GM21723 (cell line): ENCODE data around the gene NANOS3.

ENCODE experiments used
- ATAC-seq: cut with Tn5 transposase; IDR thresholded peaks from one replicate; pipeline ENCODE4 v1.9.1; 2021; ENCODE audit warnings: mild to moderate bottlenecking, moderate library complexity; ENCODE audit not compliant: unreplicated experiment

Gene NANOS3

GRCh38 chr19:13876834-13877233 lies at the start of gene NANOS3:
Gene NANOS3, plus strand, starts transcription at chr19:13877134. Its CDS starts 115 bp downstream, at chr19:13877249.
- no peak for ATAC-seq

GRCh38 chr19:13827656-13828055 lies 49.3 kb upstream of the NANOS3 start:
- ATAC-seq = no peak

- no peak for ATAC-seq
Measured at GRCh38 chr19:13830114-13830740, 46.7 kb upstream of the NANOS3 start.

GRCh38 chr19:13830741-13831536 lies 46.0 kb upstream of the NANOS3 start:
- no peak for ATAC-seq

GRCh38 chr19:13831537-13832467 lies 45.1 kb upstream of the NANOS3 start:
- no peak for ATAC-seq

GRCh38 chr19:13833330-13834243 lies 43.3 kb upstream of the NANOS3 start:
- peak; percentile 70 for ATAC-seq

GRCh38 chr19:13834244-13835069 lies 42.5 kb upstream of the NANOS3 start:
- no peak for ATAC-seq

GRCh38 chr19:13835791-13836723 lies 40.9 kb upstream of the NANOS3 start:
- ATAC-seq = no peak

- no peak for ATAC-seq
Measured at GRCh38 chr19:13838435-13839129, 38.4 kb upstream of the NANOS3 start.

- peak; percentile 40 for ATAC-seq
Measured at GRCh38 chr19:13839130-13839937, 37.6 kb upstream of the NANOS3 start.

- no peak for ATAC-seq
Measured at GRCh38 chr19:13839938-13840304, 37.0 kb upstream of the NANOS3 start.

- no peak for ATAC-seq
Measured at GRCh38 chr19:13840305-13841085, 36.4 kb upstream of the NANOS3 start.

- no peak for ATAC-seq
Measured at GRCh38 chr19:13841086-13841961, 35.6 kb upstream of the NANOS3 start.

GRCh38 chr19:13841962-13842290 lies 35.0 kb upstream of the NANOS3 start:
- no peak for ATAC-seq
